ENCODE measurements around the gene CCDC6.

DNA sequence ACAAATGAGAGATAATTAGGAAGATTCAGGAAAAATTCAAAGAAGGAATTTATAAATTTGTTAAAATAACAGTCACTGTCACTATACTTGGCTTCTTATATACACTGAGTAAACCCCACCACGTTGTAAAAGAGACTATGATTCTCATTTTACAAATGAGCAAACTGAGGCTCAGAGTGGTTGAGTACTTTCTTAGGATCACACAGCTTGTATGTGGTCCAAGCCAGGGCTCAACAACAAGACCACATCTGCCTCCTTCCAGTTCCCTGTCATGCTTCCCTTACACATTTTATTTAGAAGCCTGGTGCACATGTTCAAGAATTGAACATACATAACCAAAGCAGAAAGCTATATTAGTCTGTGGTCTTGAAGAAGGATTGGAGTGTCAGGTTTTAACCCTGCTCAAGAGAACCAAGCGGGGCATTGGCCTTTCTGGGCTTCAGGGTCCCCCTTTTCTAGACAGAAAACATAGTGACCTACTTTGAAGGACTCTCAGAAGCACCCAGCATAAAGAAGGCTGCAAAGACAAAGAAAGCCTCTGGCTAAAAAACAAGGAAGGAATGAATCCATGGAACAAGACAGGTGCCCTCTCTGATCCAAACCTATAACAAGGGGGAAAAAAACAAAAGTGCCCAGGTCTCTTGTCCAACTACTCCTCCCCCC, 153.9 kb downstream of the CCDC6 start:
- TF ChIP-seq, protein P1, sequence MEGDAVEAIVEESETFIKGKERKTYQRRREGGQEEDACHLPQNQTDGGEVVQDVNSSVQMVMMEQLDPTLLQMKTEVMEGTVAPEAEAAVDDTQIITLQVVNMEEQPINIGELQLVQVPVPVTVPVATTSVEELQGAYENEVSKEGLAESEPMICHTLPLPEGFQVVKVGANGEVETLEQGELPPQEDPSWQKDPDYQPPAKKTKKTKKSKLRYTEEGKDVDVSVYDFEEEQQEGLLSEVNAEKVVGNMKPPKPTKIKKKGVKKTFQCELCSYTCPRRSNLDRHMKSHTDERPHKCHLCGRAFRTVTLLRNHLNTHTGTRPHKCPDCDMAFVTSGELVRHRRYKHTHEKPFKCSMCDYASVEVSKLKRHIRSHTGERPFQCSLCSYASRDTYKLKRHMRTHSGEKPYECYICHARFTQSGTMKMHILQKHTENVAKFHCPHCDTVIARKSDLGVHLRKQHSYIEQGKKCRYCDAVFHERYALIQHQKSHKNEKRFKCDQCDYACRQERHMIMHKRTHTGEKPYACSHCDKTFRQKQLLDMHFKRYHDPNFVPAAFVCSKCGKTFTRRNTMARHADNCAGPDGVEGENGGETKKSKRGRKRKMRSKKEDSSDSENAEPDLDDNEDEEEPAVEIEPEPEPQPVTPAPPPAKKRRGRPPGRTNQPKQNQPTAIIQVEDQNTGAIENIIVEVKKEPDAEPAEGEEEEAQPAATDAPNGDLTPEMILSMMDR (IDR thresholded peaks at IDR 0.05; ENCODE audit: poor library complexity, severe bottlenecking): no peak
- no peak for TF ChIP-seq POLR2AphosphoS5 (IDR thresholded peaks at IDR 0.05)

Measured in neural cell (in vitro differentiated cells).